Nephron progenitor cell (in vitro differentiated cells): ENCODE measurements around the gene HP.
"Not testable (repeated sequence)": the region's sequence is repeated elsewhere in the genome, so short reads cannot be mapped to it uniquely, and the experiment has no call there.

Source experiments
- DNase-seq: peaks from one replicate; pipeline ENCODE4 v3.0.0; 2021
- H3K27ac Mint-ChIP-seq: 2 replicates; pipeline ENCODE4 v1.8.0; 2021; ENCODE audit warnings: mild to moderate bottlenecking, moderate library complexity, mixed read lengths
- H3K27me3 Mint-ChIP-seq: 2 replicates; pipeline ENCODE4 v1.8.0; 2021; ENCODE audit warnings: mild to moderate bottlenecking, low read depth, mixed read lengths; ENCODE audit not compliant: poor library complexity
- H3K36me3 Mint-ChIP-seq: 2 replicates; pipeline ENCODE4 v1.8.0; 2021; ENCODE audit warnings: low read depth, mixed read lengths
- H3K4me1 Mint-ChIP-seq: 2 replicates; pipeline ENCODE4 v1.8.0; 2021; ENCODE audit warnings: mixed read lengths
- H3K4me3 Mint-ChIP-seq: 2 replicates; pipeline ENCODE4 v1.8.0; 2021; ENCODE audit warnings: mild to moderate bottlenecking, moderate library complexity, mixed read lengths
- H3K9me3 Mint-ChIP-seq: 2 replicates; pipeline ENCODE4 v1.8.0; 2021; ENCODE audit warnings: mild to moderate bottlenecking, moderate library complexity, mixed read lengths
- CTCF ChIP-seq: fragments of 200-600 bp; sonication (generic); IDR thresholded peaks from 2 replicates; pipeline ENCODE4 v1.5.0; 2021; ENCODE audit warnings: antibody characterized with exemption

The HP gene

GRCh38 chr16:72044825-72045359 lies 9.4 kb upstream of the HP start:
- Mint-ChIP-seq H3K4me1 (peaks cover 6% of the 10 kb centered on the region), H3K36me3 (peaks cover 8% of the 10 kb centered on the region), H3K27me3 (peaks cover 24% of the 10 kb centered on the region), H3K4me3 (no peak overlapping the region), H3K9me3 (peaks cover 14% of the 10 kb centered on the region), H3K27ac (no peak overlapping the region)
- DNase-seq = no peak
- TF ChIP-seq CTCF = no peak

GRCh38 chr16:72049110-72049509 lies 5.2 kb upstream of the HP start:
- no peak overlapping the region for H3K4me3 Mint-ChIP-seq
- no peak overlapping the region for H3K27ac Mint-ChIP-seq
- no peak for TF ChIP-seq CTCF
- DNase-seq = no peak
- no peaks in the 10 kb centered on the region for H3K36me3 Mint-ChIP-seq
- H3K9me3 Mint-ChIP-seq = peaks cover 17% of the 10 kb centered on the region
- peaks cover 41% of the 10 kb centered on the region for H3K27me3 Mint-ChIP-seq
- H3K4me1 Mint-ChIP-seq = peaks cover 4% of the 10 kb centered on the region

GRCh38 chr16:72050769-72051464 lies 3.4 kb upstream of the HP start:
- no peak for DNase-seq
- no peak overlapping the region for H3K4me3 Mint-ChIP-seq

GRCh38 chr16:72051818-72052217 lies 2.5 kb upstream of the HP start:
- Mint-ChIP-seq H3K27ac (no peak overlapping the region), H3K36me3 (no peaks in the 10 kb centered on the region), H3K27me3 (peaks cover 51% of the 10 kb centered on the region), H3K9me3 (peaks cover 17% of the 10 kb centered on the region), H3K4me3 (no peak overlapping the region), H3K4me1 (peaks cover 19% of the 10 kb centered on the region)
- DNase-seq = no peak
- no peak for TF ChIP-seq CTCF

More at GRCh38 chr16:72050769-72051464, 3.4 kb upstream of the HP start:
- H3K9me3 Mint-ChIP-seq = peaks cover 17% of the 10 kb centered on the region
- no peak for TF ChIP-seq CTCF
- H3K27me3 Mint-ChIP-seq = peaks cover 51% of the 10 kb centered on the region
- H3K4me1 Mint-ChIP-seq = peaks cover 14% of the 10 kb centered on the region
- H3K27ac Mint-ChIP-seq = no peak overlapping the region
- no peaks in the 10 kb centered on the region for H3K36me3 Mint-ChIP-seq

- peaks cover 27% of the 10 kb centered on the region for H3K4me1 Mint-ChIP-seq
- no peak for TF ChIP-seq CTCF
- no peak for DNase-seq
- H3K27ac Mint-ChIP-seq = no peak overlapping the region
- peaks cover 36% of the 10 kb centered on the region for H3K27me3 Mint-ChIP-seq
- no peaks in the 10 kb centered on the region for H3K36me3 Mint-ChIP-seq
- H3K9me3 Mint-ChIP-seq = no peaks in the 10 kb centered on the region
- H3K4me3 Mint-ChIP-seq = peak overlapping the region; percentile 69
Observed at GRCh38 chr16:72055911-72056310, 1.6 kb downstream of the HP start.

- H3K27ac Mint-ChIP-seq, H3K36me3 Mint-ChIP-seq, DNase-seq, H3K9me3 Mint-ChIP-seq, H3K4me3 Mint-ChIP-seq: not testable (repeated sequence)
- H3K27me3 Mint-ChIP-seq = peaks cover 37% of the 10 kb centered on the region
- H3K4me1 Mint-ChIP-seq = peaks cover 34% of the 10 kb centered on the region
Observed at GRCh38 chr16:72057313-72057712, 3.0 kb downstream of the HP start.

- not testable (repeated sequence) for H3K36me3 Mint-ChIP-seq, DNase-seq, H3K9me3 Mint-ChIP-seq, H3K27ac Mint-ChIP-seq
- H3K4me3 Mint-ChIP-seq = peak overlapping the region; percentile 9
- peaks cover 30% of the 10 kb centered on the region for H3K27me3 Mint-ChIP-seq
- peaks cover 36% of the 10 kb centered on the region for H3K4me1 Mint-ChIP-seq
Observed at GRCh38 chr16:72059060-72059459, 4.8 kb downstream of the HP start.
